GM12873 (cell line): ENCODE measurements around the gene ZFP42.

ENCODE experiments used
- CTCF ChIP-seq: IDR thresholded peaks from 2 replicates; pipeline ENCODE4 v1.5.1; 2012; ENCODE audit warnings: low read depth, mild to moderate bottlenecking, moderate library complexity, low read length, control low read depth; ENCODE audit not compliant: insufficient read depth; ENCODE audit errors: missing control alignments

The ZFP42 gene

GRCh38 chr4:188023682-188024081, 28.1 kb downstream of the ZFP42 start:
- no peak for TF ChIP-seq CTCF

GRCh38 chr4:188025476-188025875, 29.9 kb downstream of the ZFP42 start:
- no peak for TF ChIP-seq CTCF

GRCh38 chr4:188029114-188029513, 33.5 kb downstream of the ZFP42 start:
- no peak for TF ChIP-seq CTCF

GRCh38 chr4:188030401-188030800, 34.8 kb downstream of the ZFP42 start:
- no peak for TF ChIP-seq CTCF

- TF ChIP-seq CTCF: no peak
Measured at GRCh38 chr4:188031751-188032150, 36.2 kb downstream of the ZFP42 start.

GRCh38 chr4:188032170-188032569, 36.6 kb downstream of the ZFP42 start:
- TF ChIP-seq CTCF: no peak

GRCh38 chr4:188032583-188032982, 37.0 kb downstream of the ZFP42 start:
- TF ChIP-seq CTCF: no peak
